Subcutaneous abdominal adipose tissue (tissue), 5 donors: ENCODE measurements around the gene SNX2.

Experiments
- H3K27ac ChIP-seq: one replicate; pipeline ENCODE4 v1.7.0; 2013; ENCODE audit warnings: low read depth, mild to moderate bottlenecking, inconsistent platforms, low read length, moderate library complexity
- H3K27me3 ChIP-seq, 5 donors: one replicate each; pipeline ENCODE4 v1.7.0; 2013; ENCODE audit warnings: low read length in 5 of 5, inconsistent platforms in 1 of 5; ENCODE audit not compliant: control insufficient read depth in 5 of 5, insufficient read depth in 4 of 5
- H3K36me3 ChIP-seq, 5 donors: one replicate each; pipeline ENCODE4 v1.7.0; 2013; ENCODE audit warnings: low read length in 5 of 5; ENCODE audit not compliant: control insufficient read depth in 5 of 5, insufficient read depth in 5 of 5
- H3K4me1 ChIP-seq, 5 donors: one replicate each; pipeline ENCODE4 v1.7.0; 2013; ENCODE audit warnings: low read length in 5 of 5, mild to moderate bottlenecking in 3 of 5, moderate library complexity in 1 of 5; ENCODE audit not compliant: control insufficient read depth in 5 of 5, insufficient read depth in 5 of 5
- H3K4me3 ChIP-seq, 5 donors: one replicate each; pipeline ENCODE4 v1.7.0; 2013; ENCODE audit warnings: low read length in 5 of 5, low read depth in 1 of 5
- H3K9ac ChIP-seq, 5 donors: one replicate each; pipeline ENCODE4 v1.7.0; 2013; ENCODE audit warnings: low read length in 5 of 5, mild to moderate bottlenecking in 4 of 5, moderate library complexity in 3 of 5
- H3K9me3 ChIP-seq, 5 donors: one replicate each; pipeline ENCODE4 v1.7.0; 2013; ENCODE audit warnings: low read length in 5 of 5; ENCODE audit not compliant: control insufficient read depth in 5 of 5
- donor health status: healthy.
- donor health status: healthy.
- donor health status: healthy.
- donor health status: healthy.
- donor health status: healthy.

SNX2 gene

GRCh38 chr5:122785294-122785693, 10.4 kb downstream of the SNX2 start:
- Histone ChIP-seq H3K36me3 (peaks cover 0 to 2% (median 0%) of the 10 kb centered on the region in 5 donors), H3K4me3 (no peak overlapping the region), H3K9me3 (peaks cover 0 to 11% (median 3%) of the 10 kb centered on the region in 5 donors), H3K27ac (no peak overlapping the region), H3K4me1 (no peaks in the 10 kb centered on the region), H3K9ac (no peak overlapping the region), H3K27me3 (no peaks in the 10 kb centered on the region)

GRCh38 chr5:122788371-122788770, 13.5 kb downstream of the SNX2 start:
- H3K4me3 ChIP-seq, result no peak overlapping the region
- H3K27ac ChIP-seq, result no peak overlapping the region
- no peaks in the 10 kb centered on the region for H3K4me1 ChIP-seq
- H3K36me3 ChIP-seq, result peaks cover 0 to 5% (median 0%) of the 10 kb centered on the region in 5 donors
- H3K9me3 ChIP-seq, result peaks cover 0 to 6% (median 3%) of the 10 kb centered on the region in 5 donors
- no peaks in the 10 kb centered on the region for H3K27me3 ChIP-seq
- no peak overlapping the region for H3K9ac ChIP-seq

- Histone ChIP-seq H3K4me1 (no peaks in the 10 kb centered on the region), H3K36me3 (peaks cover 0 to 5% (median 0%) of the 10 kb centered on the region in 5 donors), H3K27ac (no peak overlapping the region), H3K27me3 (no peaks in the 10 kb centered on the region), H3K9me3 (peaks cover 0 to 6% (median 3%) of the 10 kb centered on the region in 5 donors), H3K4me3 (no peak overlapping the region), H3K9ac (no peak overlapping the region)
Measured at GRCh38 chr5:122788996-122789395, 14.1 kb downstream of the SNX2 start.

GRCh38 chr5:122789461-122790171, 14.7 kb downstream of the SNX2 start:
- H3K4me3 ChIP-seq, result no peak overlapping the region
- H3K9me3 ChIP-seq, result peaks cover 0 to 6% (median 3%) of the 10 kb centered on the region in 5 donors
- no peak overlapping the region for H3K9ac ChIP-seq
- H3K4me1 ChIP-seq, result no peaks in the 10 kb centered on the region
- no peak overlapping the region for H3K27ac ChIP-seq
- no peaks in the 10 kb centered on the region for H3K27me3 ChIP-seq
- H3K36me3 ChIP-seq, result peaks cover 0 to 5% (median 0%) of the 10 kb centered on the region in 5 donors

GRCh38 chr5:122790354-122791103, 15.6 kb downstream of the SNX2 start:
- peaks cover 0 to 3% (median 2%) of the 10 kb centered on the region in 5 donors for H3K9me3 ChIP-seq
- no peak overlapping the region for H3K9ac ChIP-seq
- H3K27ac ChIP-seq, result no peak overlapping the region
- H3K27me3 ChIP-seq, result no peaks in the 10 kb centered on the region
- no peaks in the 10 kb centered on the region for H3K4me1 ChIP-seq
- no peak overlapping the region for H3K4me3 ChIP-seq
- peaks cover 0 to 5% (median 0%) of the 10 kb centered on the region in 5 donors for H3K36me3 ChIP-seq

GRCh38 chr5:122805481-122805880, 30.6 kb downstream of the SNX2 start:
- no peaks in the 10 kb centered on the region for H3K9me3 ChIP-seq
- no peak overlapping the region for H3K27ac ChIP-seq
- H3K36me3 ChIP-seq, result peaks cover 27 to 55% (median 46%) of the 10 kb centered on the region in 5 donors
- H3K4me1 ChIP-seq, result no peaks in the 10 kb centered on the region
- H3K27me3 ChIP-seq, result no peaks in the 10 kb centered on the region
- H3K9ac ChIP-seq, result no peak overlapping the region
- H3K4me3 ChIP-seq, result no peak overlapping the region

GRCh38 chr5:122810405-122810804, 35.5 kb downstream of the SNX2 start:
- H3K9me3 ChIP-seq, result no peaks in the 10 kb centered on the region
- no peaks in the 10 kb centered on the region for H3K27me3 ChIP-seq
- H3K36me3 ChIP-seq, result peaks cover 8 to 38% (median 21%) of the 10 kb centered on the region in 5 donors
- H3K4me1 ChIP-seq, result no peaks in the 10 kb centered on the region
- H3K4me3 ChIP-seq, result no peak overlapping the region
- H3K27ac ChIP-seq, result no peak overlapping the region
- no peak overlapping the region for H3K9ac ChIP-seq

- H3K4me1 ChIP-seq, result no peaks in the 10 kb centered on the region
- H3K27me3 ChIP-seq, result no peaks in the 10 kb centered on the region
- H3K9me3 ChIP-seq, result no peaks in the 10 kb centered on the region
- H3K9ac ChIP-seq, result no peak overlapping the region
- H3K27ac ChIP-seq, result no peak overlapping the region
- H3K4me3 ChIP-seq, result no peak overlapping the region
- H3K36me3 ChIP-seq, result peaks cover 12 to 26% (median 19%) of the 10 kb centered on the region in 5 donors
Measured at GRCh38 chr5:122815218-122815767, 40.4 kb downstream of the SNX2 start.

- Histone ChIP-seq H3K27ac (no peak overlapping the region), H3K36me3 (peaks cover 16 to 33% (median 23%) of the 10 kb centered on the region in 5 donors), H3K9ac (no peak overlapping the region), H3K4me1 (no peaks in the 10 kb centered on the region), H3K9me3 (no peaks in the 10 kb centered on the region), H3K4me3 (no peak overlapping the region), H3K27me3 (no peaks in the 10 kb centered on the region)
Measured at GRCh38 chr5:122816756-122817155, 41.9 kb downstream of the SNX2 start.

GRCh38 chr5:122831984-122832383, 57.1 kb downstream of the SNX2 start:
- peaks cover 16 to 28% (median 17%) of the 10 kb centered on the region in 5 donors for H3K36me3 ChIP-seq
- no peak overlapping the region for H3K27ac ChIP-seq
- H3K9ac ChIP-seq, result no peak overlapping the region
- H3K27me3 ChIP-seq, result no peaks in the 10 kb centered on the region
- no peaks in the 10 kb centered on the region for H3K4me1 ChIP-seq
- H3K9me3 ChIP-seq, result no peaks in the 10 kb centered on the region
- H3K4me3 ChIP-seq, result no peak overlapping the region
